Measurements from ENCODE around the gene IKBKG. TPM values are rescaled to one million over a fixed set of nuclear protein-coding genes. Genes with fewer than 3 reads are reported as not detected.

Gene IKBKG
- total RNA-seq, 1 donor from 2014 or later = 61.1 TPM

DNA sequence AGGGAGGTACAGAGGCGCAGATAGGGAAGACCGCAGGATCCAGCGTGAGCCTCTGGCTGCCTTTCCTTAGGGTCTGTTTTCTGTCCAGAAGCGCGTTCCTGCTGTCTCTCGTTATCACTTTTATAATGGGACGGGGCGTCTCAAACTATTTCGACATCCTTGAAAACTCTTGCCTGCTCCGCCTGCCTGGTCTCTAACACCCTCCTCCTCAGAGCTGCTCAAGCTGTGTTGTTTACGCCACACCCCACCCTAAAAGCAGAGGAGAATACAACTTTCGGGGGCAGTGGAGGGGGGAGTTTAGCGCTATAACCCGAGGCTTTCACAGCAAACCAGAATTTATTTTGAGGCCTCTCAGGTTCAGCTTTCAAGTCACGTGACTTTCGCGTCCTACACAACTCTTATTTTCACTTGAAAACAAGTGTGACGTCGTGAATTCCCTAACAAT lies 30.7 kb upstream of the IKBKG start:
- H3K27me3 Mint-ChIP-seq = no peaks in the 10 kb centered on the region
- CTCF ChIA-PET = interaction anchor here (1.1 kb wide), 1 partner anchor 26 kb away, joined by 3 read pairs; the partner anchor contains the start of gene SLC10A3
- H3K4me1 Mint-ChIP-seq = peaks cover 16% of the 10 kb centered on the region
- peak overlapping the region; percentile 85 for H3K4me3 Mint-ChIP-seq
- ATAC-seq (ENCODE audit: low read depth) = no peak
- peaks cover 3% of the 10 kb centered on the region for H3K36me3 Mint-ChIP-seq (ENCODE audit: low read depth)
- intact Hi-C loops (cut with micrococcal nuclease) = loop anchor here (1.0 to 10.0 kb wide), 8 partner anchors 26 to 792 kb away; partner anchors contain the start of genes ABCD1, BCAP31, EMD and FLNA
- peak overlapping the region; percentile 85 for H3K27ac Mint-ChIP-seq
- DNase-seq = no peak
- H3K9me3 Mint-ChIP-seq = no peaks in the 10 kb centered on the region
- TF ChIP-seq, protein P1, sequence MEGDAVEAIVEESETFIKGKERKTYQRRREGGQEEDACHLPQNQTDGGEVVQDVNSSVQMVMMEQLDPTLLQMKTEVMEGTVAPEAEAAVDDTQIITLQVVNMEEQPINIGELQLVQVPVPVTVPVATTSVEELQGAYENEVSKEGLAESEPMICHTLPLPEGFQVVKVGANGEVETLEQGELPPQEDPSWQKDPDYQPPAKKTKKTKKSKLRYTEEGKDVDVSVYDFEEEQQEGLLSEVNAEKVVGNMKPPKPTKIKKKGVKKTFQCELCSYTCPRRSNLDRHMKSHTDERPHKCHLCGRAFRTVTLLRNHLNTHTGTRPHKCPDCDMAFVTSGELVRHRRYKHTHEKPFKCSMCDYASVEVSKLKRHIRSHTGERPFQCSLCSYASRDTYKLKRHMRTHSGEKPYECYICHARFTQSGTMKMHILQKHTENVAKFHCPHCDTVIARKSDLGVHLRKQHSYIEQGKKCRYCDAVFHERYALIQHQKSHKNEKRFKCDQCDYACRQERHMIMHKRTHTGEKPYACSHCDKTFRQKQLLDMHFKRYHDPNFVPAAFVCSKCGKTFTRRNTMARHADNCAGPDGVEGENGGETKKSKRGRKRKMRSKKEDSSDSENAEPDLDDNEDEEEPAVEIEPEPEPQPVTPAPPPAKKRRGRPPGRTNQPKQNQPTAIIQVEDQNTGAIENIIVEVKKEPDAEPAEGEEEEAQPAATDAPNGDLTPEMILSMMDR (IDR thresholded peaks at IDR 0.05) = no peak
- POLR2A ChIA-PET = interaction anchor here (0.5 to 4.8 kb wide), 10 partner anchors 11 to 119 kb away, joined by 3 to 34 read pairs (median 4); partner anchors contain the start of genes PLXNA3 and SLC10A3

DNA sequence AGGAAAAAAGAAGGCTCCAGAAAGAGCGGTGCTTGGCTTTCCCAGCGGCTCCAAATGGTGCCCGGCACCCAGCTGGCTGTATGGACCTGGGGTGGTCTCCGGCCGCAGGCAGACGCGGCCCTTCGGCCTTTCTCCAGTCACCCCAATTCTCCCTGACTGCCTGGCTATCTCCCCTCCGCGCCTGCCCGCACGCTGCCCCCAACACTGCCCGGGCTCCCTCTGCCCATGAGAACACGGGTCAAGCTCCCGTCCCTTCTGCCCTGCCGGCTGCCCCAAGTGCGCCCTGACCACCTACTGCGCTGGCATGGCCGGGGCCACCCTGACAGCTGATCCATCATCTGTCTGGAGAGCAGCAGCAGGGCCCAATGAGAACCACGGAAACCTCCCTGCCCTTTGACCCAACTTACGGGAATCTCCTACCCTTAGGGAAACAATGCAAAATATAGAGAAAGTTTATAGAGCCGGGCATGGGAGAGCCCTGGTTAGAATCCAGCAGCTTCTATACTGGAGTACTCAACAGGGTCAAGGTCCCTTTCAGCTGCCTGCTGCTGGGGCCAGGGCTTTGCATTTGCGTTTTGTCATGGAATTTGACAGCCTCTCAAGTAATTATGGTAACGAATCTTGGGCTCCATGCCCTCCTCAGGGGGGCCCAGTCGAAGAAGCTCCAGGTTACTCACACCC lies 30.2 kb upstream of the IKBKG start:
- no peak for DNase-seq
- H3K27ac Mint-ChIP-seq = no peak overlapping the region
- intact Hi-C loops (cut with micrococcal nuclease) = loop anchor here (2.0 to 10.0 kb wide), 4 partner anchors 38 to 420 kb away; partner anchors contain the start of genes EMD, FLNA, LAGE3 and MECP2

DNA sequence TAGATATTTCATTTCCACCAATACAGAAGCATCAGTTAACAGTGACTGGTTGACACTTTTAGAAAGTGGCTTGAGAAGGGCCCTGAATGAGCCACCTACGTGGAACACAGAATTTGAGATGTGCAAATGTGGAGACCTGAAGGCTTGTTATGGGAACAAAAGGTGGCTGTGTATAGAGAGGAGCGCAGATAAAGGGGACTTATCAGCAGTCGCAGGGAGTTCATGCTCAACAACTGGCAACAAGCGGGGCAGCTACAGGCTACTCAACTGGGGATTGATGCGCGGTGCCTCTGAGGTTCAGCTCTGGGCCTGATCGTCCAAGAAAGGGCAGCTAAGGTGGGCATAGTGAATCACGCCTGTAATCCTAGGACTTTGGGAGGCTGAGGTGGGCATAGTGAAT lies 28.0 kb upstream of the IKBKG start:
- Mint-ChIP-seq H3K36me3 (ENCODE audit: low read depth) (peaks cover 2% of the 10 kb centered on the region), H3K9me3 (no peaks in the 10 kb centered on the region), H3K27me3 (no peaks in the 10 kb centered on the region), H3K4me3 (no peak overlapping the region), H3K4me1 (peaks cover 12% of the 10 kb centered on the region), H3K27ac (no peak overlapping the region)
- TF ChIP-seq, protein P1 (IDR thresholded peaks at IDR 0.05) = no peak
- DNase-seq (no peak), ATAC-seq (ENCODE audit: low read depth) (no peak)
- ChIA-PET CTCF (no interaction called here), POLR2A (no interaction called here)
- intact Hi-C loops (cut with micrococcal nuclease) = loop anchor here (5.0 to 10.0 kb wide), 3 partner anchors 65 to 422 kb away; partner anchors contain the start of genes EMD, FLNA, MECP2 and PLXNA3

More for the DNA sequence above, 30.2 kb upstream of the IKBKG start:
- POLR2A ChIA-PET = interaction anchor here (0.9 to 4.8 kb wide), 6 partner anchors 10 to 120 kb away, joined by 4 to 34 read pairs (median 6); partner anchors contain the start of genes PLXNA3, SLC10A3 and TAFAZZIN
- Mint-ChIP-seq H3K9me3 (no peaks in the 10 kb centered on the region), H3K4me3 (no peak overlapping the region), H3K27me3 (no peaks in the 10 kb centered on the region), H3K4me1 (peaks cover 16% of the 10 kb centered on the region), H3K36me3 (ENCODE audit: low read depth) (peaks cover 3% of the 10 kb centered on the region)
- CTCF ChIA-PET = interaction anchor here (1.1 kb wide), 1 partner anchor 27 kb away, joined by 3 read pairs; the partner anchor contains the start of gene SLC10A3
- TF ChIP-seq, protein P1 (IDR thresholded peaks at IDR 0.05) = no peak
- no peak for ATAC-seq (ENCODE audit: low read depth)

DNA sequence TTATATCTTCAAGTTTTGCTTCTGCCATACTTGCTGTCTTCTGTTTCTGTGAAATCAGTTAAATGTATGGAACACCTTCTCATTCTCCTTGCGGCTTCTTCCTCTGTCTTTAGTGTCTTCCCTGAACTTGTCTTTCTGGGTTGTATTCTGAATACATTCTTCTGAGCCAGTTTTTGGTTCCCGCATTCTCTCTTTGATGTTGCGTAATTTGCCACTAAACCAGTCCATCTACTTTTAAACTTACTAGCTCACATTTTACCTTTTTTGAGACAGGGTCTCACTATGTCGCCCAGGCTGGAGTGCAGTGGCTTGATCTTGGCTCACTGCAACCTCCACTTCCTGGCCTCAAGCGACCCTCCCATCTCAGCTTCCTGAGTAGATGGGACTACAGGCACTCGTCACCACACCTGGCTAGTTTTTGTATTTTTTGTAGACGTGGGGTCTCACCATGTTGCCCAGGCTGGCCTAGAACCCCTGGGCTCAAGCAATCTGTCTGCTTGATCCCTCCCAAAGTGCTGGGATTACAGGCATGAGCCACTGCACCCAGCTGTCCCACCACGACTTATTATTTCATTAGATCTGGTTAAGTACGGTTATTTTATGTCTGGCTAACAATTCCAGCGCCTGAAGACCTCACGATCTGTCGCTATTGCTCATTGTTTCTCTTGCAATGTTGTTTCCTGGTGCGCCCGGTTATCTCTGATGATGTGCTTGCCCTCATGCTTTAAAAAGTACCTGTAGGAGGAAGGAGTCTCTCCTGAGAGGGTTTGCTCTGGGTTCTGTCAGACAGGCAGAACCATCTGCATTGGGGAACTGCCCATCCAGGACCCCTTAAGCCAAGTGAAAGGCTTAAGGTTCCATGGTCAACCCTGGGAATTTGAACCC lies 21.6 kb upstream of the IKBKG start:
- Mint-ChIP-seq H3K27ac (no peak overlapping the region), H3K36me3 (ENCODE audit: low read depth) (peaks cover under 1% of the 10 kb centered on the region), H3K4me1 (peaks cover 14% of the 10 kb centered on the region), H3K27me3 (no peaks in the 10 kb centered on the region), H3K4me3 (no peak overlapping the region), H3K9me3 (no peaks in the 10 kb centered on the region)
- TF ChIP-seq, protein P1 (IDR thresholded peaks at IDR 0.05) = no peak
- ChIA-PET CTCF (interaction anchor here (1.5 kb wide), 1 partner anchor 9 kb away, joined by 4 read pairs; no protein-coding TSS in a partner anchor), POLR2A (interaction anchor here (0.5 to 2.3 kb wide), 5 partner anchors 10 to 127 kb away, joined by 3 to 19 read pairs (median 7); partner anchors contain the start of genes FAM3A and RPL10)
- intact Hi-C loops (cut with micrococcal nuclease) = no loop called here
- ATAC-seq (ENCODE audit: low read depth) = no peak
- DNase-seq = no peak
